ENCODE data around the gene SYNGR3. TPM values are rescaled to one million over a fixed set of nuclear protein-coding genes. Genes with fewer than 3 reads are reported as not detected.

The SYNGR3 gene
- total RNA-seq, 4 donors from 2014 or later = 2.1 to 5.6 (median 3.3) TPM

DNA sequence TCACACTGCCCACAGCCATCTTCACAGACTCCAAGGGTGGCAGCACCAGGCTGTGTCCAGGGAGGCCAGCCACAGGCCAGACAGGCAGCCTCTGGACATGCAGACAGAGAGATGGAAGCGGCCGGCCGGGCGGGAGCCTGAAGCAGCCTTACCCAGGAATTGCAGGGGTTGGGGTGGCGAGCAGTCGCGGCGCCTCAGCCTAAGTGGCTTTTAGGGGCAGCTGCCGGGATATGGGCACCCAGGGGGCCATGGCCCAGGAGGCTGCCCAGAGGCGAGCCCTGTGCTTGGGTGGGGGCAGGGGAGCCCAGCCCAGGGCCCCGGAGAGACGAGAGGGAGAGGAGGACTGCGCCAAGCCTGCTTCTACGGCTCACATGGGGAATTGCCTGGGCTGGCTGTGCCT lies 35.5 kb downstream of the SYNGR3 start:
- intact Hi-C loops (cut with DNase I) = no loop called here
- 100% methylated on average over 4 of the region's 14 CpGs for WGBS
- H3K9me3 ChIP-seq = no peaks in the 10 kb centered on the region
- H3K36me3 ChIP-seq = peaks cover 0 to 13% (median 8%) of the 10 kb centered on the region in 4 donors
- peaks cover 44 to 79% (median 77%) of the 10 kb centered on the region in 4 donors for H3K4me1 ChIP-seq
- no peak overlapping the region for H3K4me3 ChIP-seq
- no peak for DNase-seq (ENCODE audit: extremely low spot score)
- H3K27me3 ChIP-seq = peaks cover 0 to 24% (median 11%) of the 10 kb centered on the region in 4 donors
- H3K27ac ChIP-seq (replicated peaks in 1 of 4) = no peak overlapping the region
- TF ChIP-seq POLR2AphosphoS5 (IDR thresholded peaks at IDR 0.05) (no peak), POLR2A (IDR thresholded peaks at IDR 0.05; ENCODE audit: low read depth) (no peak), EP300 (IDR thresholded peaks at IDR 0.05) (no peak)
- TF ChIP-seq, protein P1, sequence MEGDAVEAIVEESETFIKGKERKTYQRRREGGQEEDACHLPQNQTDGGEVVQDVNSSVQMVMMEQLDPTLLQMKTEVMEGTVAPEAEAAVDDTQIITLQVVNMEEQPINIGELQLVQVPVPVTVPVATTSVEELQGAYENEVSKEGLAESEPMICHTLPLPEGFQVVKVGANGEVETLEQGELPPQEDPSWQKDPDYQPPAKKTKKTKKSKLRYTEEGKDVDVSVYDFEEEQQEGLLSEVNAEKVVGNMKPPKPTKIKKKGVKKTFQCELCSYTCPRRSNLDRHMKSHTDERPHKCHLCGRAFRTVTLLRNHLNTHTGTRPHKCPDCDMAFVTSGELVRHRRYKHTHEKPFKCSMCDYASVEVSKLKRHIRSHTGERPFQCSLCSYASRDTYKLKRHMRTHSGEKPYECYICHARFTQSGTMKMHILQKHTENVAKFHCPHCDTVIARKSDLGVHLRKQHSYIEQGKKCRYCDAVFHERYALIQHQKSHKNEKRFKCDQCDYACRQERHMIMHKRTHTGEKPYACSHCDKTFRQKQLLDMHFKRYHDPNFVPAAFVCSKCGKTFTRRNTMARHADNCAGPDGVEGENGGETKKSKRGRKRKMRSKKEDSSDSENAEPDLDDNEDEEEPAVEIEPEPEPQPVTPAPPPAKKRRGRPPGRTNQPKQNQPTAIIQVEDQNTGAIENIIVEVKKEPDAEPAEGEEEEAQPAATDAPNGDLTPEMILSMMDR (IDR thresholded peaks at IDR 0.05) = no peak

DNA sequence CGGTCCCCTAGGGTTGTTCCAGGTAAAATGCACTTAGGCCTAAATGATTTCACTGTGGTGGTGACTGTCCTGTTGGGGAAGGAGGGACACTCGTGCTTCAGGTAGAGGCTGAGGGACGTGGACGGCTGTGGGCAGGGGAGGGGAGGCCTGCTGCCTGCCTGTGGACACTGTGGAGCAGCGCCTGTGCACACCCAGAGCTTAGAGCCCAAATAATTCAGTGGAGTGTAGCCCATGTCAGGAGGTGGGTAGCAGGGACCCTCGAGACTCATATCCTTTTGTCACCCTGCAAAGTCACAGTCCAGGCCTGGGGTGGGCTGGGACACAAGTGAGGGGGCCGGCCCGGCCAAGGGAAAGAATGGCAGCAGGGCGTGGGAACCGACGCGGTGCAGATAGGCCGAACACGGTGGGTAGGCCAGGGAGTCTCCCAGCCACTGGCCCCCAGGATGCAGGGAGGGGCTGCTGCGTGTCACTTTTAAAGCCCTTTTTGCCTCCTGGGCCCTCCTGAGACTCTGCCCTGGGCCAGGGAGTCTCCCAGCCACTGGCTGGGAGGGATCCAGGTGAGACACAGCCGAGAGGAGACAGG lies 36.2 kb downstream of the SYNGR3 start:
- 86% methylated on average over 13 of the region's 16 CpGs for WGBS
- Histone ChIP-seq H3K9me3 (no peaks in the 10 kb centered on the region), H3K4me3 (peak overlapping the region; percentile 78 to 87 (median 80)), H3K27ac (replicated peaks in 1 of 4) (peak overlapping the region; percentile 67 to 77 (median 73)), H3K36me3 (peaks cover 0 to 16% (median 13%) of the 10 kb centered on the region in 4 donors), H3K4me1 (peaks cover 42 to 77% (median 73%) of the 10 kb centered on the region in 4 donors), H3K27me3 (peaks cover 0 to 16% (median 4%) of the 10 kb centered on the region in 4 donors)
- TF ChIP-seq, protein P1 (IDR thresholded peaks at IDR 0.05) = no peak
- no peak for TF ChIP-seq EP300 (IDR thresholded peaks at IDR 0.05)
- no peak for TF ChIP-seq POLR2A (IDR thresholded peaks at IDR 0.05; ENCODE audit: low read depth)
- no peak for TF ChIP-seq POLR2AphosphoS5 (IDR thresholded peaks at IDR 0.05)
- no peak for DNase-seq (ENCODE audit: extremely low spot score)
- intact Hi-C loops (cut with DNase I) = no loop called here

DNA sequence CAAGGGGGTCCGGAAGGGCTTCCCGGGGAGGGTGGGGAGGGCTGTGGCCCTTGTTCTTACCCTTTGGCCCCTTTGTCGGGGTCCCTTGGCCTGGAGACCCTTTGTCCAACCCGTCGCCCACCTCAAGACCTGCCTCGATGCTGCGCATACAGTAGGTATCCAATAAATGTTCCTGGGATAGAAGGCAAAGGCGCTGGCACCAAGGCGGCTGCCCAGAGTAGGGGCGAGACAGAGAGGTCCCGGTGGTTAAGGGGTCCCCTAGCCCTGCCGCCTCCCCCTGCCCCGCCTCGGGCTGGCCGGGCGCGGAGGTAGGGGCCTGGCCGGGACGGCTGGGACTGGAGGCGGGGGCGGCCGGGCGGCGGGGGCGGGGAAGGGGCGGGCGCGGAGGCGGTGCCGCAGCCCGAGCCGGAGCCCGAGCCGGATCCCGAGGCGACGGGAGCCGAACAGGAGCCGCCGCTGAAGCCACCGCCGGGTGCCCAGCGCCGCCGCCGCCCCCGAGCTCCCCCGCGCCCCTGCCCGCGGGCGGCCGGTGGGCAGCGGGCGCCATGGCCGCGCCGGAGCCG lies 36.8 kb downstream of the SYNGR3 start, which contains the start of gene NHERF2:
NHERF2 (plus strand) TSS at position 442 of the 563 bp plus-strand sequence; CDS start at position 546, 104 bp downstream.
- DNase-seq (ENCODE audit: extremely low spot score) = no peak
- peaks cover 42 to 77% (median 73%) of the 10 kb centered on the region in 4 donors for H3K4me1 ChIP-seq
- no peaks in the 10 kb centered on the region for H3K9me3 ChIP-seq
- no peak for TF ChIP-seq POLR2AphosphoS5 (IDR thresholded peaks at IDR 0.05)
- TF ChIP-seq EP300 (IDR thresholded peaks at IDR 0.05) = no peak
- no peak for TF ChIP-seq POLR2A (IDR thresholded peaks at IDR 0.05; ENCODE audit: low read depth)
- TF ChIP-seq, protein P1 (IDR thresholded peaks at IDR 0.05) = no peak
- intact Hi-C loops (cut with DNase I) = no loop called here
- peaks cover 0 to 11% (median 0%) of the 10 kb centered on the region in 4 donors for H3K27me3 ChIP-seq
- 35% methylated on average over 9 of the region's 59 CpGs for WGBS
- peaks cover 0 to 22% (median 15%) of the 10 kb centered on the region in 4 donors for H3K36me3 ChIP-seq
- H3K4me3 ChIP-seq = peak within 1 kb of the TSS; percentile 78 to 87 (median 80)
- H3K27ac ChIP-seq (replicated peaks in 1 of 4) = peak within 1 kb of the TSS; percentile 75 to 81 (median 77)

DNA sequence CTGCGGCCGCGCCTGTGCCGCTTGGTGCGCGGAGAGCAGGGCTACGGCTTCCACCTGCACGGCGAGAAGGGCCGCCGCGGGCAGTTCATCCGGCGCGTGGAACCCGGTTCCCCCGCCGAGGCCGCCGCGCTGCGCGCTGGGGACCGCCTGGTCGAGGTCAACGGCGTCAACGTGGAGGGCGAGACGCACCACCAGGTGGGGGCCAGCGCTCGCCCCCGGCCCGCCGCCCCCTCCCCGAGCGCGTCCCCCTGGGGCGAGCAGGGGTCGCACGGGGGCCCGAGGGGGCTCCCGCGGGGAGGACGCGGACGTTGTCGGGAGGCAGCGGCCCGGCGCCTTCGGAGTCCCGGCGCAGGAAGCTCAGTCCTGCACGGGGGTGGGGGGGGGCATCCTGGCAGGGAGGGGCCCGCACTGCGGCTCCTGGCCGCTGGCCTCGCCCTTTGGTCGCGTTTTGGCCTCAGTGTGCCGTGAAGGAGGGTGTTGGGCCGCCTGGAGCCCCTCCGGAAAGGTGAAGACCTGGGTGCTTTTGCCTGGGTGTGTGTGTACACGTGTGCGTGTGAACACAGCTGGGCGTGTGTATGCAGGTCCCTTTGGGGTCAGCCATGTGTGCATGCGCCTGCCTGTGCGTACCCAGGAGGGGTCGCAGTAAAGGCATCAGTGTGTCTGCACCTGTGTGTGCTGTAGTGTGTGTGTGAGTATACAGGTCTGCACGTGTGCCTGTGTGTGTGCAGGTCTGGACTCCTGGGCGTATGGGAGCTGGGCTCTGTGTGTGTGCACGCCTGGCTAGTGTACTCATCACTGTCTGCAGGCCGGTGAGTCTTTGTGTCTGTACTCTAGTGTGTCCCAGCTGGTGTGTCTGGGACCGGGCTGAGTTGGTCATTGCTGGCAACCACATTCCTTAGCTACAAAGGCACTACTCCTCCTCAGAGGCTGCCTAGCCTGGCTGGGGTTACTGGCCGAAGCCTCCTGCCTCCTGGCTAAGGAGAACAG lies 37.5 kb downstream of the SYNGR3 start:
- TF ChIP-seq POLR2AphosphoS5 (IDR thresholded peaks at IDR 0.05) = peak in 1 of 2 donors; percentile 4
- no peak for TF ChIP-seq POLR2A (IDR thresholded peaks at IDR 0.05; ENCODE audit: low read depth)
- H3K27me3 ChIP-seq = peaks cover 0 to 3% (median 0%) of the 10 kb centered on the region in 4 donors
- H3K9me3 ChIP-seq = no peaks in the 10 kb centered on the region
- intact Hi-C loops (cut with DNase I) = no loop called here
- H3K4me3 ChIP-seq = peak overlapping the region; percentile 78 to 87 (median 80)
- WGBS = 8% methylated on average over 43 of the region's 76 CpGs
- peaks cover 0 to 23% (median 18%) of the 10 kb centered on the region in 4 donors for H3K36me3 ChIP-seq
- H3K27ac ChIP-seq (replicated peaks in 1 of 4) = peak overlapping the region; percentile 75 to 81 (median 77)
- peaks cover 45 to 82% (median 78%) of the 10 kb centered on the region in 4 donors for H3K4me1 ChIP-seq
- no peak for DNase-seq (ENCODE audit: extremely low spot score)

Measured in esophagus muscularis mucosa (tissue), 4 donors.